ENCODE data around the gene REXO1. TPM values are rescaled to one million over a fixed set of nuclear protein-coding genes. Genes with fewer than 3 reads are reported as not detected.

Gene REXO1
- total RNA-seq, 1 donor from 2014 or later, result 22.2 TPM

- no peak overlapping the region for H3K27ac Mint-ChIP-seq (ENCODE audit: unreplicated experiment)
- H3K4me3 Mint-ChIP-seq (ENCODE audit: unreplicated experiment), result no peak overlapping the region
- no peak for DNase-seq (ENCODE audit: low spot score)
- no peaks in the 10 kb centered on the region for H3K27me3 Mint-ChIP-seq (ENCODE audit: low read depth)
- H3K36me3 Mint-ChIP-seq (ENCODE audit: low read depth), result peaks cover 4% of the 10 kb centered on the region
- H3K9me3 Mint-ChIP-seq (ENCODE audit: low read depth), result no peaks in the 10 kb centered on the region
- no peak for TF ChIP-seq CTCF (IDR thresholded peaks at IDR 0.05)
- H3K4me1 Mint-ChIP-seq (ENCODE audit: low read depth), result peaks cover 15% of the 10 kb centered on the region
Measured at GRCh38 chr19:1814391-1814790, 33.9 kb downstream of the REXO1 start.

GRCh38 chr19:1813192-1814182, 34.8 kb downstream of the REXO1 start:
- TF ChIP-seq CTCF (IDR thresholded peaks at IDR 0.05), result peak; percentile 55
- Mint-ChIP-seq H3K36me3 (ENCODE audit: low read depth) (peaks cover 4% of the 10 kb centered on the region), H3K27ac (ENCODE audit: unreplicated experiment) (peak overlapping the region; percentile 15), H3K27me3 (ENCODE audit: low read depth) (no peaks in the 10 kb centered on the region), H3K4me1 (ENCODE audit: low read depth) (peaks cover 15% of the 10 kb centered on the region), H3K9me3 (ENCODE audit: low read depth) (no peaks in the 10 kb centered on the region), H3K4me3 (ENCODE audit: unreplicated experiment) (peak overlapping the region; percentile 89)
- no peak for DNase-seq (ENCODE audit: low spot score)

- no peaks in the 10 kb centered on the region for H3K9me3 Mint-ChIP-seq (ENCODE audit: low read depth)
- H3K36me3 Mint-ChIP-seq (ENCODE audit: low read depth), result peaks cover 1% of the 10 kb centered on the region
- peaks cover 15% of the 10 kb centered on the region for H3K4me1 Mint-ChIP-seq (ENCODE audit: low read depth)
- H3K4me3 Mint-ChIP-seq (ENCODE audit: unreplicated experiment), result peak overlapping the region; percentile 89
- no peak for DNase-seq (ENCODE audit: low spot score)
- peak; percentile 86 for TF ChIP-seq CTCF (IDR thresholded peaks at IDR 0.05)
- peak overlapping the region; percentile 81 for H3K27ac Mint-ChIP-seq (ENCODE audit: unreplicated experiment)
- no peaks in the 10 kb centered on the region for H3K27me3 Mint-ChIP-seq (ENCODE audit: low read depth)
Measured at GRCh38 chr19:1812426-1813191, 35.7 kb downstream of the REXO1 start.

- no peak for DNase-seq (ENCODE audit: low spot score)
- Mint-ChIP-seq H3K27me3 (ENCODE audit: low read depth) (no peaks in the 10 kb centered on the region), H3K9me3 (ENCODE audit: low read depth) (no peaks in the 10 kb centered on the region), H3K4me3 (ENCODE audit: unreplicated experiment) (peak within 1 kb of the TSS; percentile 89), H3K4me1 (ENCODE audit: low read depth) (peaks cover 15% of the 10 kb centered on the region), H3K27ac (ENCODE audit: unreplicated experiment) (peak within 1 kb of the TSS; percentile 81), H3K36me3 (ENCODE audit: low read depth) (peaks cover 1% of the 10 kb centered on the region)
- TF ChIP-seq CTCF (IDR thresholded peaks at IDR 0.05), result peak; percentile 31
Measured at GRCh38 chr19:1811942-1812425, 36.3 kb downstream of the REXO1 start, which contains the start of gene ATP8B3. TSS of gene ATP8B3 (minus strand) at chr19:1812276. CDS start at chr19:1811736, 540 bp downstream.

DNA sequence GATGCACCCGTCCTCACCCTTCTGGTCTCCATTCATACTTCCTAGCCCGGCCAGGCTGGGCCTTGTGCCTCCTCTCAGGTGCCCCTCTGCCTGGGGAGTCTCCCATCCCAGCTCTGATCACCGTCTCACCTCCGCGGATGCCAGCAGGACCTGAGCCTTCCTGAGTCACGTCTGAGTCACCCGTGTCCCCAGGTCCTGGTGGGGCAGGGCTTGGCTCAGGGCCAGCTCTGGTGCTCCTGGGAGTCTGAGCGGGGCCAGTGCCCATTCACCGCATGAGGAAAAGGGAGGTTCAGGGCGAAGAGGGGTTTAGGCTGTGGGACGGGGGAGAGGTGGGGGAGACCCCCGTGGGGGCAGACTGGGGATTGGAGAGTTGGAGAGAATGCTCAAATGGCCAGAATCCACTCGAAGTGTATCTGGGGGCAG, 36.8 kb downstream of the REXO1 start:
- Mint-ChIP-seq H3K27me3 (ENCODE audit: low read depth) (no peaks in the 10 kb centered on the region), H3K36me3 (ENCODE audit: low read depth) (peaks cover 1% of the 10 kb centered on the region), H3K9me3 (ENCODE audit: low read depth) (no peaks in the 10 kb centered on the region), H3K27ac (ENCODE audit: unreplicated experiment) (peak overlapping the region; percentile 49), H3K4me3 (ENCODE audit: unreplicated experiment) (peak overlapping the region; percentile 52), H3K4me1 (ENCODE audit: low read depth) (peaks cover 15% of the 10 kb centered on the region)
- TF ChIP-seq CTCF (IDR thresholded peaks at IDR 0.05), result no peak
- no peak for DNase-seq (ENCODE audit: low spot score)

Data from chondrocyte (in vitro differentiated cells).